ENCODE results near the gene RTEL1. TPM values are rescaled to one million over a fixed set of nuclear protein-coding genes. Genes with fewer than 3 reads are reported as not detected.

Gene RTEL1
- polyA plus RNA-seq, 1 of the 3 experiments (the other 2 are of a cell fraction) = 9.9 TPM

DNA sequence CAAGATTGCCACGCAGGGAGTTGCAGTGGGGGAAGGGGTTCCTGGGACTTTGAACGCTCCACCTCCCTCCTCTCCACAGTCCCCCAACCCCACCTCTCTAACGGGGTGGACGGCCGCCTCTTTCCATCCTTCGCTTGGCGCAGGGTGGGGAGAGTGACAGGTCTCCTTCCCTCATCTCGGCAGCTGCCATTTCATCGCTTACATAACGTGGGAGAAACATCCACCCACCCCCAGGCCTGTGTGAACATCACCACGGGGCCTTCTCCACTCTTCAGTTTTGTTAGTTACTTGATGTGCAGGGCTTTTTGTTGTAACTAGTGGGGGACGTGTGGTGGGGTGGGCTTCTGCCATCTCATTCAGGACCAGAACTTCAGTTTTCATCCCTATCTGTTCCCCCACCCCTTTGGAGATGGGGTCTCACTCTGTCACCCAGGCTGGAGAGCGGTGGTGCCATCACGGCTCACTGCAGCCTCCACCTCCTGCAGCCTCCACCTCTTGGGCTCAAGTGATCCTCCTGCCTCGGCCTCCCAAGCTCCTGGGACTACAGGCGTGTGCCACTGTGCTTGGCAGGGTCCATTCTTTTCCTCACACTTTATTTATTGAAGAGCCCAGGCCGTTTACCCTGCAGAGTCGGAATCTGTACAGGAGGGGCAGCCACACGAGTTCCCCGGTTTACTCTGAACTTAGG, 17.7 kb downstream of the RTEL1 start:
- CTCF ChIA-PET = no interaction called here

GRCh38 chr20:63678071-63678470, 20.0 kb downstream of the RTEL1 start:
- H2AFZ ChIP-seq (ENCODE audit: low read depth) = no peak overlapping the region
- H3K27me3 ChIP-seq (ENCODE audit: insufficient read depth) = no peaks in the 10 kb centered on the region
- peaks cover 0 to 13% of the 10 kb centered on the region in 2 experiments; a peak in 3 of 4 replicates for H3K4me1 ChIP-seq (ENCODE audit: control insufficient read depth in 1 of 2, insufficient read depth in 2 of 2, low read depth in 1 of 2, low read length in 1 of 2)
- no peak overlapping the region for H3K9ac ChIP-seq
- H3K9me2 ChIP-seq = no peaks in the 10 kb centered on the region
- 83% methylated on average over 7 of the region's 13 CpGs for WGBS (ENCODE audit: low lambda C conversion rate)
- ChIA-PET CTCF (no interaction called here), POLR2A (no interaction called here)
- H3K9me3 ChIP-seq = no peaks in the 10 kb centered on the region
- no peak for DNase-seq
- H3K36me3 ChIP-seq (replicated peaks in 1 of 2; ENCODE audit: control insufficient read depth in 1 of 2, insufficient read depth in 2 of 2, low read length in 1 of 2) = peaks cover 6 to 11% of the 10 kb centered on the region in 2 experiments
- peaks cover 11% of the 10 kb centered on the region for H3F3A ChIP-seq (replicated peaks; ENCODE audit: insufficient read depth)
- H3K4me2 ChIP-seq = no peak overlapping the region
- no peak overlapping the region for H3K4me3 ChIP-seq (ENCODE audit: low read depth in 2 of 2, low read length in 1 of 2)
- H3K27ac ChIP-seq (ENCODE audit: low read depth in 2 of 2, low read length in 1 of 2) = no peak overlapping the region
- no peaks in the 10 kb centered on the region for H4K20me1 ChIP-seq (ENCODE audit: insufficient read depth)
- no peaks in the 10 kb centered on the region for H3K79me2 ChIP-seq (ENCODE audit: insufficient read depth)
- TF ChIP-seq RAD21 (IDR thresholded peaks at IDR 0.05; ENCODE audit: low read length) = no peak
- no peak for TF ChIP-seq NRF1 (IDR thresholded peaks at IDR 0.05; ENCODE audit: low read depth, low read length)
- no peak for TF ChIP-seq PBX3 (IDR thresholded peaks at IDR 0.05)
- TF ChIP-seq POLR2AphosphoS5 (IDR thresholded peaks at IDR 0.05; ENCODE audit: low read depth, low read length) = no peak
- TF ChIP-seq TEAD4 (IDR thresholded peaks at IDR 0.05; ENCODE audit: borderline replicate concordance, insufficient read depth) = no peak
- TF ChIP-seq EP300 (IDR thresholded peaks at IDR 0.05; ENCODE audit: borderline replicate concordance in 1 of 2, low read depth in 1 of 2, low read length in 1 of 2) = no peak
- TF ChIP-seq USF2 (IDR thresholded peaks at IDR 0.05; ENCODE audit: borderline replicate concordance, low read depth, low read length) = no peak
- TF ChIP-seq SIN3A (IDR thresholded peaks at IDR 0.05; ENCODE audit: borderline replicate concordance, low read depth, low read length) = no peak
- TF ChIP-seq TCF12 (IDR thresholded peaks at IDR 0.05) = no peak
- TF ChIP-seq TAF1 (IDR thresholded peaks at IDR 0.05; ENCODE audit: borderline replicate concordance, low read depth, low read length) = no peak
- no peak for TF ChIP-seq MAX (IDR thresholded peaks at IDR 0.05; ENCODE audit: low read depth)
- no peak for TF ChIP-seq GABPA (IDR thresholded peaks at IDR 0.05; ENCODE audit: low read depth)

More for the DNA sequence above, 17.7 kb downstream of the RTEL1 start:
- TF ChIP-seq GATA2 (CRISPR knock-in tag; IDR thresholded peaks at IDR 0.05) (no peak), MEF2A (IDR thresholded peaks at IDR 0.05; ENCODE audit: borderline replicate concordance, low read depth) (no peak), SIN3A (IDR thresholded peaks at IDR 0.05; ENCODE audit: borderline replicate concordance, low read depth, low read length) (no peak), GABPA (IDR thresholded peaks at IDR 0.05; ENCODE audit: low read depth) (no peak), POLR2AphosphoS5 (IDR thresholded peaks at IDR 0.05; ENCODE audit: low read depth, low read length) (no peak), RAD21 (IDR thresholded peaks at IDR 0.05; ENCODE audit: low read length) (no peak), ELF1 (IDR thresholded peaks at IDR 0.05) (no peak), TAF1 (IDR thresholded peaks at IDR 0.05; ENCODE audit: borderline replicate concordance, low read depth, low read length) (no peak), YY1 (IDR thresholded peaks at IDR 0.05; ENCODE audit: low read depth) (no peak), SMC3 (IDR thresholded peaks at IDR 0.05; ENCODE audit: low read depth, low read length) (no peak), FOXM1 (IDR thresholded peaks at IDR 0.05; ENCODE audit: low read depth) (no peak), MAX (IDR thresholded peaks at IDR 0.05; ENCODE audit: low read depth) (no peak), RFX5 (IDR thresholded peaks at IDR 0.05; ENCODE audit: low read length) (no peak), RCOR1 (IDR thresholded peaks at IDR 0.05; ENCODE audit: low read length) (no peak), MXI1 (IDR thresholded peaks at IDR 0.05; ENCODE audit: low read depth, low read length) (no peak), TEAD4 (IDR thresholded peaks at IDR 0.05; ENCODE audit: borderline replicate concordance, insufficient read depth) (no peak), CHD2 (IDR thresholded peaks at IDR 0.05; ENCODE audit: low read length, partially characterized antibody) (no peak), EZH2phosphoT487 (IDR thresholded peaks at IDR 0.05; ENCODE audit: borderline replicate concordance, low read depth) (no peak)
- TF ChIP-seq, protein P1, sequence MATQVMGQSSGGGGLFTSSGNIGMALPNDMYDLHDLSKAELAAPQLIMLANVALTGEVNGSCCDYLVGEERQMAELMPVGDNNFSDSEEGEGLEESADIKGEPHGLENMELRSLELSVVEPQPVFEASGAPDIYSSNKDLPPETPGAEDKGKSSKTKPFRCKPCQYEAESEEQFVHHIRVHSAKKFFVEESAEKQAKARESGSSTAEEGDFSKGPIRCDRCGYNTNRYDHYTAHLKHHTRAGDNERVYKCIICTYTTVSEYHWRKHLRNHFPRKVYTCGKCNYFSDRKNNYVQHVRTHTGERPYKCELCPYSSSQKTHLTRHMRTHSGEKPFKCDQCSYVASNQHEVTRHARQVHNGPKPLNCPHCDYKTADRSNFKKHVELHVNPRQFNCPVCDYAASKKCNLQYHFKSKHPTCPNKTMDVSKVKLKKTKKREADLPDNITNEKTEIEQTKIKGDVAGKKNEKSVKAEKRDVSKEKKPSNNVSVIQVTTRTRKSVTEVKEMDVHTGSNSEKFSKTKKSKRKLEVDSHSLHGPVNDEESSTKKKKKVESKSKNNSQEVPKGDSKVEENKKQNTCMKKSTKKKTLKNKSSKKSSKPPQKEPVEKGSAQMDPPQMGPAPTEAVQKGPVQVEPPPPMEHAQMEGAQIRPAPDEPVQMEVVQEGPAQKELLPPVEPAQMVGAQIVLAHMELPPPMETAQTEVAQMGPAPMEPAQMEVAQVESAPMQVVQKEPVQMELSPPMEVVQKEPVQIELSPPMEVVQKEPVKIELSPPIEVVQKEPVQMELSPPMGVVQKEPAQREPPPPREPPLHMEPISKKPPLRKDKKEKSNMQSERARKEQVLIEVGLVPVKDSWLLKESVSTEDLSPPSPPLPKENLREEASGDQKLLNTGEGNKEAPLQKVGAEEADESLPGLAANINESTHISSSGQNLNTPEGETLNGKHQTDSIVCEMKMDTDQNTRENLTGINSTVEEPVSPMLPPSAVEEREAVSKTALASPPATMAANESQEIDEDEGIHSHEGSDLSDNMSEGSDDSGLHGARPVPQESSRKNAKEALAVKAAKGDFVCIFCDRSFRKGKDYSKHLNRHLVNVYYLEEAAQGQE (IDR thresholded peaks at IDR 0.05; ENCODE audit: low read depth, low read length) = no peak
- Histone ChIP-seq H3K79me2 (ENCODE audit: insufficient read depth) (no peaks in the 10 kb centered on the region), H3K27me3 (ENCODE audit: insufficient read depth) (no peaks in the 10 kb centered on the region), H3K36me3 (replicated peaks in 1 of 2; ENCODE audit: control insufficient read depth in 1 of 2, insufficient read depth in 2 of 2, low read length in 1 of 2) (peaks cover under 1 to 14% of the 10 kb centered on the region in 2 experiments), H3K9me2 (no peaks in the 10 kb centered on the region), H4K20me1 (ENCODE audit: insufficient read depth) (no peaks in the 10 kb centered on the region), H2AFZ (ENCODE audit: low read depth) (no peak overlapping the region), H3F3A (replicated peaks; ENCODE audit: insufficient read depth) (no peaks in the 10 kb centered on the region), H3K9me3 (no peaks in the 10 kb centered on the region), H3K4me3 (ENCODE audit: low read depth in 2 of 2, low read length in 1 of 2) (no peak overlapping the region), H3K4me2 (no peak overlapping the region), H3K9ac (no peak overlapping the region), H3K4me1 (ENCODE audit: control insufficient read depth in 1 of 2, insufficient read depth in 2 of 2, low read depth in 1 of 2, low read length in 1 of 2) (no peaks in the 10 kb centered on the region), H3K27ac (ENCODE audit: low read depth in 2 of 2, low read length in 1 of 2) (no peak overlapping the region)
- POLR2A ChIA-PET = no interaction called here
- DNase-seq = no peak
- WGBS (ENCODE audit: low lambda C conversion rate) = 91% methylated on average over 18 of the region's 20 CpGs

Measured in SK-N-SH (cell line).